Measurements from ENCODE around the gene SH3GL1. TPM values are rescaled to one million over a fixed set of nuclear protein-coding genes. Genes with fewer than 3 reads are reported as not detected.

SH3GL1 gene
- total and polyA plus RNA-seq, 12 donors: 20.9 to 112 (median 87.4) TPM

GRCh38 chr19:4361152-4362046 is 38.9 kb downstream of the SH3GL1 start:
- Histone ChIP-seq H3K27ac (peak overlapping the region; percentile 29 to 83 (median 75)), H3K4me3 (no peak overlapping the region), H3K36me3 (replicated peaks in 1 of 2) (peaks cover 0 to 77% of the 10 kb centered on the region in 2 donors), H3K4me1 (replicated peaks in 1 of 2) (peaks cover 13 to 18% of the 10 kb centered on the region in 2 donors), H3K9me3 (replicated peaks in 1 of 3) (no peaks in the 10 kb centered on the region), H3K27me3 (no peaks in the 10 kb centered on the region)
- intact Hi-C loops (cut with DNase I): loop anchor here in 1 of 2 donors (5.0 kb wide), 1 partner anchor 36 kb away; no protein-coding TSS in a partner anchor
- no peak for TF ChIP-seq POLR2A (IDR thresholded peaks at IDR 0.05)
- TF ChIP-seq, protein P1, sequence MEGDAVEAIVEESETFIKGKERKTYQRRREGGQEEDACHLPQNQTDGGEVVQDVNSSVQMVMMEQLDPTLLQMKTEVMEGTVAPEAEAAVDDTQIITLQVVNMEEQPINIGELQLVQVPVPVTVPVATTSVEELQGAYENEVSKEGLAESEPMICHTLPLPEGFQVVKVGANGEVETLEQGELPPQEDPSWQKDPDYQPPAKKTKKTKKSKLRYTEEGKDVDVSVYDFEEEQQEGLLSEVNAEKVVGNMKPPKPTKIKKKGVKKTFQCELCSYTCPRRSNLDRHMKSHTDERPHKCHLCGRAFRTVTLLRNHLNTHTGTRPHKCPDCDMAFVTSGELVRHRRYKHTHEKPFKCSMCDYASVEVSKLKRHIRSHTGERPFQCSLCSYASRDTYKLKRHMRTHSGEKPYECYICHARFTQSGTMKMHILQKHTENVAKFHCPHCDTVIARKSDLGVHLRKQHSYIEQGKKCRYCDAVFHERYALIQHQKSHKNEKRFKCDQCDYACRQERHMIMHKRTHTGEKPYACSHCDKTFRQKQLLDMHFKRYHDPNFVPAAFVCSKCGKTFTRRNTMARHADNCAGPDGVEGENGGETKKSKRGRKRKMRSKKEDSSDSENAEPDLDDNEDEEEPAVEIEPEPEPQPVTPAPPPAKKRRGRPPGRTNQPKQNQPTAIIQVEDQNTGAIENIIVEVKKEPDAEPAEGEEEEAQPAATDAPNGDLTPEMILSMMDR (IDR thresholded peaks at IDR 0.05): no peak
- peak; percentile 62 to 80 (median 71) for DNase-seq
- WGBS, 4 donors: 31 to 69% (median 61%) methylated on average over 12 to 50 of the region's 50 CpGs

- Histone ChIP-seq H3K27ac (peak overlapping the region; percentile 29 to 83 (median 75)), H3K4me3 (no peak overlapping the region), H3K36me3 (replicated peaks in 1 of 2) (peaks cover 0 to 70% of the 10 kb centered on the region in 2 donors), H3K9me3 (replicated peaks in 1 of 3) (no peaks in the 10 kb centered on the region), H3K27me3 (no peaks in the 10 kb centered on the region), H3K4me1 (replicated peaks in 1 of 2) (peaks cover 13 to 18% of the 10 kb centered on the region in 2 donors)
- peak; percentile 68 to 90 (median 86) for DNase-seq
- intact Hi-C loops (cut with DNase I): loop anchor here in 1 of 2 donors (5.0 kb wide), 1 partner anchor 37 kb away; no protein-coding TSS in a partner anchor
- TF ChIP-seq, protein P1 (IDR thresholded peaks at IDR 0.05): peak in 1 of 6 experiments; percentile 23
- no peak for TF ChIP-seq POLR2A (IDR thresholded peaks at IDR 0.05)
- 44 to 48% (median 46%) methylated on average over 9 to 12 of the region's 12 CpGs for WGBS, 4 donors
These were observed 39.7 kb downstream of the SH3GL1 start for GRCh38 chr19:4360641-4361151.

DNA sequence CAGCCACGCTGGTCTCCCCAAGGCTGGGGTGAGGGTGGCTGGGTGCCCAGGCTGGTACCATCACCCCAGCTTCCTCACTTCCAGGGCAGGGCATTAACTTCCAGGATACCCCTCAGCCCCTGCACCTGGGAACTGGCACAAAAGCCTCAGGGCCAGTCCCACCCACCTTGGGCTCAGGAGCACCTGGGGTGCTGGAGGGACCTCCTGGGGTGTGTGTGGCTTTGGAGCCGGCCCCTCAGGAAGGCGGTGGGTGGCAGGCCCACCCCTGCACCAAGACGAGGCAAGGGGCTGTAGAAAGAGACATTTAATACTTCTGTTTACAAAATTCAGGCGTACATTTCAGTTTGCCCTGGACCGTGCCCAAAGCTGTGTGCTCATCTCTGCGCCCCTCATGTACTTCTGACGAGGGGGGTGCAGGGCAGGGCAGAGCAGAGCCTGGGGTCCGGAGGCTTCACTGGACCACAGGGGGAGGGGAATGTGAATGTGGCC is 40.2 kb downstream of the SH3GL1 start:
- peaks cover 0 to 65% of the 10 kb centered on the region in 2 donors for H3K36me3 ChIP-seq (replicated peaks in 1 of 2)
- peak in 1 of 7 donors; percentile 36 for DNase-seq
- H3K27ac ChIP-seq: peak overlapping the region in 4 of 5 donors; percentile 53 to 83 (median 76)
- intact Hi-C loops (cut with DNase I): loop anchor here in 1 of 2 donors (5.0 kb wide), 1 partner anchor 37 kb away; no protein-coding TSS in a partner anchor
- H3K9me3 ChIP-seq (replicated peaks in 1 of 3): no peaks in the 10 kb centered on the region
- no peaks in the 10 kb centered on the region for H3K27me3 ChIP-seq
- TF ChIP-seq POLR2A (IDR thresholded peaks at IDR 0.05): no peak
- TF ChIP-seq, protein P1 (IDR thresholded peaks at IDR 0.05): no peak
- WGBS, 4 donors: 75 to 84% (median 79%) methylated on average over 8 to 9 of the region's 9 CpGs
- peaks cover 13 to 18% of the 10 kb centered on the region in 2 donors for H3K4me1 ChIP-seq (replicated peaks in 1 of 2)
- no peak overlapping the region for H3K4me3 ChIP-seq

GRCh38 chr19:4359627-4360000 is 40.7 kb downstream of the SH3GL1 start:
- intact Hi-C loops (cut with DNase I): no loop called here
- Histone ChIP-seq H3K4me3 (no peak overlapping the region), H3K36me3 (replicated peaks in 1 of 2) (peaks cover 0 to 62% of the 10 kb centered on the region in 2 donors), H3K9me3 (replicated peaks in 1 of 3) (no peaks in the 10 kb centered on the region), H3K4me1 (replicated peaks in 1 of 2) (peaks cover 13 to 18% of the 10 kb centered on the region in 2 donors), H3K27me3 (no peaks in the 10 kb centered on the region), H3K27ac (peak overlapping the region in 2 of 5 donors; percentile 78 to 83)
- WGBS, 4 donors: 77 to 83% (median 80%) methylated on average over 4 to 13 of the region's 13 CpGs
- DNase-seq: peak in 3 of 7 donors; percentile 17 to 34 (median 31)
- TF ChIP-seq POLR2A (IDR thresholded peaks at IDR 0.05): no peak
- TF ChIP-seq, protein P1 (IDR thresholded peaks at IDR 0.05): no peak
